Pulmonary artery endothelial cell (primary cell): ENCODE data around the gene THSD4. TPM values are rescaled to one million over a fixed set of nuclear protein-coding genes. Genes with fewer than 3 reads are reported as not detected.

Source experiments
- DNase-seq: peaks from one replicate; pipeline ENCODE4 v3.0.0-alpha.2; 2011; ENCODE audit warnings: low read depth, low spot score
- total RNA-seq: library from RNA; depleted of rRNA; stranded (reverse); fragments of >200 nt; gene quantifications from 2 replicates; pipeline ENCODE4 v1.2.3, GENCODE V29; 2014

The THSD4 gene
- total RNA-seq, 1 donor from 2014 or later: 35.2 TPM

DNA sequence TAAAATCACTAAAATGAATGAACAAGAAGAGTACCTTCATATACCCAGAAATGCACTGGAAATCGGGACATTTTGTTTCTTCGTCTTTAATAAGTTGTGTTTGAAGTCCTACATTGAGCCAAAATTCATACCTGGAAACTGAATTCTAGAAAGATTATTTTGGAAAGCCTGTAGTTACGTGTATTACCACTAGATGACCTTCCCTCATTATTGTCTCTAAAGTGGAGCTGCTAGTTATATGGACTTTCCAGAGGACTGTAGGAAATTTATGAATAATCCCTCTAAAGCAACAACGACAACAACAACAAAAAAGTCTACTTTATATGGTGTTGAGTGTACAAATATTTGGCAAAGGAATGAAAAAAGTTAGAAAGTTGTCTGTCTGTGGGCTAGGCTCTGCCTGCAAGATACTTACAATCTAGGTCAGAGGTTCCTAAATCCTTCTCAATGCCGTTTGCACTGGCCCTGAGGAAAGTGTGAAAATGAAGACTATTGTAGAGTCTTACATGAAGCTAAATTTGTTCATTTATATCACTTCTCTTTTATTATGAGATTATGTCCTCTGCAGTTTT lies 460.3 kb downstream of the THSD4 start:
- DNase-seq: no peak

DNA sequence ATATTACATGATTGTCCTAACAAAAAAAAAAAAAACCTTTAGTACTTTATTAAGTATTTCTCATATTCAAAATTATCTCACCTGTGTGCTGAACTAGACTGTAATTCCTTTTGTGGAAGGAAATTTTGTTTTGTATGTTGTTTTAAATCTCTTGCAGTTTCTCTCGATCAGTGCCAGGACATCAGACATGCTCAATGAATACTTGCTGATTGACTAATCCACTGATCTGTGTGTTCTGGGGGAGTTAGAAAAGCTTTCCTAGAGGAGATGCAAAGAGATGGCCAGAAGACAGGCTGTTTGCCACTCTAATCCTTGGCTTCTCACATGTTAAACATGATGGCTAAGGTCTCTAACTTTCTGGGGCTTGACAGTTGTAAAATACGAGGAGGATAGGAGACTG lies 461.8 kb downstream of the THSD4 start:
- no peak for DNase-seq

DNA sequence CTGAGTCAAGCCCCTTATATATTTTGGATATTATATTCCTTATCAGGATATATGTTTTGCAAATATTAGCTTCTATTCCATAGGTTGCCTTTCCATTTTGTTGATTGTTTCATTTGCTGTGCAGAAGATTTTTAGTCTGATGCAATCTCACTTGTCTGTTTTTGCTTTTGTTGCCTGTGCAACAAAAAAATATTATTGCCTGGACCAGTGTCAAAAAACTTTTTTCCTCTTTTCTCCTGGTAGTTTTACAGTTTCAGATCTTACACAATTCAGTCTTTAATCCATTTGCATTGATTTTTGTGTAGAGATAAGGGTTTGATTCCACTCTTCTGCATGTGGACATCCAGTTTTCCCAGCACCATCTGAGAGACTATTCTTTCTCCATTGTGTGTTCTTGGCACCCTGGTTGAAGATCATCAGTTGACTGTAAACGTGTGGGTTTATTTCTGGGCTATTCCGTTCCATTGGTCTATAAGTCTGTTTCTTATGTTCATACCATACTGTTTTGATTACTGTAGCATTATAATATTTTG lies 466.2 kb downstream of the THSD4 start:
- no peak for DNase-seq

DNA sequence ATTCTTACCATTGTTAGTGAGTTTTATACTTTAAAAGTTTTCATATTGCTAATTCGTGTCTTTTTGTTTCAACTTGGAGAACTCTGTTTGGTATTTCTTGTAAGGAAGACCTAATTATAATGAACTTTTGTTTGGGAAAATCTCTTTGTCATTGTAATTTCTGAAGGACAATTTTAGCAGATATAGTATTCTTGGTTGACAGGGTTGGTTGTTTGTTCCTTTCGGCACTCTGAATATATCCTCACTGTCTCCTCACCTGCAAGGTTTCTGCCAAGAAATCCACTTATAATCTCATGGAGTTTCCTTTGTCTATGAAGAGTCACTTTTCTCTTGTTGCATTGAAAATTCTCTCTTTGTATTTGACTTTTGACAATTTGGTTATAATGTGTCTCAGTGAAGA lies 469.9 kb downstream of the THSD4 start:
- DNase-seq: no peak

DNA sequence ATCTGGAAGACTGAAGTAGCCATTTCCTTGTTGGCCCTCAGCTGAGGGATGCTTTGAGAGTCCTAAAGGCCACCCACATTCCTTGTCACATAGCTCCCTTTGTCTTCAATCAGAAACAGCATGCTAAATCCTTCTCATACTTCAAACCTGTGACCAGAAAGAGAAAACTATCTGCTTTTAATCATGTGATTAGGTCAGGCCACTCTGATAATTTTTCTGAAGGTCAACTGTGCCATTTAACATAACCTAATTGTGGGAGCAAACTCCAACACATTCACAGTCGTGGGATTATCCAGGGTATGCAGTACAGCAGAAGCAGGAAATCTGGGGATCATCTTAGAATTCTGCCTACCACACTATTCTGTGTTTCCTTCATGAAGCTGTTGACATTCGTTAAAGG lies 471.2 kb downstream of the THSD4 start:
- no peak for DNase-seq

DNA sequence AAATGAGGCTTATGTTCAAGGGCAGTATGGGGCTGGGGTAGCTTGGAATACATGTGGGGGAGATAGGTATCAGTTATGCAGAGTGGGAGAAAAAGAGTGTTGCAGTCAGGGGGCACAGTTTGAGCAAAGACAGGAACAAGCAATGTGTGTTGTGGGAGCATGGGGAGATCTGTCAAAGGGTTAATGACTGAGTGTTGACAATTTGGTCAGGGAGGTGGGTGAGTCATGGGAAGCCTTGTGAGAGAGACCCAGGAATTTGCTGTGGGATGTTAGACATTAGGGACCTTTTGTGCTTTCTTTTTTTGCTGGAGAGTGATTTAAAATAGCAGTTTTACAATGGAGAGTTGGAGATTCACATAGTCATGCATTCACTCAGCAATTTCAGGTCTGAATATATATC lies 473.5 kb downstream of the THSD4 start:
- DNase-seq: no peak

DNA sequence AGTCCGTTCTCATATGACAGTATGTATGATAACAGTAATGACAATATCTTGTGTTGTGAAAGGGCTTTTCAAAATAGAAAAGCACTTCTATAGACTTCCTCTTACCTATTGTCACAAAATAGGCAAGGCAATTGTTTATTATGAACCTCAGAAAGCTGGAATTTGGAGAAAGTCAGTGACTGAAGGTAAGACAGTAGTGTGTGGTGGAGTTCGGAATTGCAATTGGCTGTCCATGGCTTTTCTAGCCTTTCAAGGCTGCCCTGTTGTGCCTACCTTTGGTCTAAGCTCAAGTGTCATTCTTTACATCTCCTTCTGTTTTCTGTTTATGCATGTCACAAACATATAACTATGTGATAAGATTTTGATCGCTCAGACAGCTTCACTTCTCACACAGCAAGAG lies 475.8 kb downstream of the THSD4 start:
- no peak for DNase-seq

DNA sequence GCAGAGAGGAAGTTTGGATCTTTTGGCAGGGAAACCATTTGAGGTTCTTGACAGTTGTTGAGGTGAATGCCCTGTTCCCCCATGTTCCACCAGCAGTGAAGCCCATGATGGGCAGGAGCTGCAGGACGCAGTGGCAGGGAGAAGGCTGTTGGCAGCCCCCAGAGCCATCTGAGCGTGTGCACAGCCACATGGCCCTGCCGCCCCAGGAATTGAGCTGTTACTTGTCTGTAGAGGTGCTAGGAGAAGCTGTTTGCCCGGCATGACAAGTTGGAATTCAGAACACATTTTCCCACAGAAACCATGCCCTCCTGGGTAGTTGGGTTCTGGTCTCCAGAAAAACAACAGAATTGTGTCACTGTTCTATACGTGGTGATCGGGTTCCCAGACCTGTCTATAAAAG lies 476.9 kb downstream of the THSD4 start:
- DNase-seq: no peak

DNA sequence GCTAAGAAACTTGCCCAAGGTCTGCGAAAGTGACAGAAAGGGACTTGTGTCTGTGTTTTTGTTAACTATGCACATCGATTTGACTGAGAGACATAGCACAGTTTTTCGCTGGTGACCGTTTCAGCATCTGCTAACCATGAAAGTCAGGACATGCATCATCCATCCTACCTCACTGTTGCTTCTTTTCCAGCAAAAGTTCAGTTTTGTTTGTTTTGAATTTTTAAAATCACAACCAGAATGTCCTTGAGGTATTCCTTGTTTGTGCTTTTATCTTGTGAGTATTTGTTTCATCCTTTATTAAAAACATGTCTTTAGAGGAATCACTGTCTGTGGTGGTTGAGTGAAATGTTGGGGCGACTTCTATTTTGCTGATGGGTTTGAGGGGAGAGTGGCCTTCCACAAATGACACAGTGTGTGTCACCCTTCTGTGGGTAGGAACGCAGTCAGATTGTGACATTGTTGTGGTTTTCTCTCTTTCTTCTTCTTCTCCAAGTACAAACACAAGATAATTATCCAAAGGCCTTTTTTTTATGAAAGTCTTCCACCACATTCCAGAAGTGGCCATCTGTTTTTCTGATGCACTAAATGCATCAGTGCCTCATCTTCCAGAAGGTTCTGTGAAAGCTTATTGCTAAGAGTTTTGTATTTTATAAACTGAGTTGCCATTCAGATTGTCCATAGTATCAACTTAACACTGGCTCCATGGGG lies 480.7 kb downstream of the THSD4 start:
- DNase-seq: no peak

DNA sequence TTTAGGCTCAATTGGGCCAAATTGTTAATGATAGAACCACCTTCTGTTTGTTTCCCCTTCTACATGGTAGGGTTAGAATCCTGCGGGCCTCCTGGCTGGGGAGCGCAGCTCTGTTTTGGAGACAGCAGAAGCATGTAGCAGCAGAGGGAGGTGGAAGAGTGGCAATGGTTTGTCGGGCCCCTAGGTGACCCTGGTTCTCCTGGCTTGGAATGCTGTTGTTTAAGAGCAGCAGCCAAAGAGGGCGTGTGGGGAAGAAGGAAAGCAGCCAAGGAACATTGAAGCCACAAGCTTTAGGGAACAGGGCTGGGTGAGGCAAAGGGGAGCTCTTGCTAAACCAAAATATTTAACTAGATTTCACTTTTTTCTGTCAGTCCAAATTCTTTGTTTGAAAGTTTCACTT lies 481.4 kb downstream of the THSD4 start:
- DNase-seq: no peak

DNA sequence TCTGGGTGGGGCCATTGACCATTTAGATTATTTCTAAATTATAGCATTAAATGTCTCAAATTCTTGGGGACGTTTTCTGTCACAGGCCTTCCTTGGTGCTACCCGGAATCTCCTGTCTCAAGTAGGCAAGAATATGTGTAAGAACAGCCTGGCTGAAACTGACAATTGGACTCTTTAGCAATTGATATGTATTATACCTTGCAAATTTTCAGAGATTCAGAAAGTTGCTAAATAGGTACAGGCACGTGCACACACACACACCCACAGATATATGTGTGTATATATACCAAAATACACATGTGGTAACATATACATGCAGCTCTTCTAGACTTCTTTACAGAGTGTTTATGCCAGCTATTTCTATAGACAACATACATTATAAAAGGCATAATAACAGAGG lies 481.9 kb downstream of the THSD4 start:
- DNase-seq: no peak

DNA sequence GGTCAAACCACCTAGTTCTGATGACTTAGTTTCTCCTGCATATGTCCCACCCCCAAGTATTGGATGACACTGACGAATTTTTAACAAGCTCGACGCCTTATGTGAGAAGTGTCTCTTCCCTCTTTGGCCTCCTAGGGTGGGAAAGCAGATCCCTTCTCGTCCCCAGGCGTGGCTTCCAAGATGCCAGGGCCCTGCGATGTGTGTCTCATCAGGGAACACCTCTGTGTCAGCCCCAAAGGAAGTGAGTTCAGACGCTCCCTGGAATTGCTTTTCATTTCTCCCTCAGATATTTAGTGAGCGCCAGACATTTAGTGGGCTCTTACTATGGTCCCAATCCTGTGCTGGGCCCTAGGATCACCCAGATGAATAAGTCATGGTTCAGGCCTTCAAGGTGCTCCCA lies 482.4 kb downstream of the THSD4 start:
- DNase-seq: no peak

DNA sequence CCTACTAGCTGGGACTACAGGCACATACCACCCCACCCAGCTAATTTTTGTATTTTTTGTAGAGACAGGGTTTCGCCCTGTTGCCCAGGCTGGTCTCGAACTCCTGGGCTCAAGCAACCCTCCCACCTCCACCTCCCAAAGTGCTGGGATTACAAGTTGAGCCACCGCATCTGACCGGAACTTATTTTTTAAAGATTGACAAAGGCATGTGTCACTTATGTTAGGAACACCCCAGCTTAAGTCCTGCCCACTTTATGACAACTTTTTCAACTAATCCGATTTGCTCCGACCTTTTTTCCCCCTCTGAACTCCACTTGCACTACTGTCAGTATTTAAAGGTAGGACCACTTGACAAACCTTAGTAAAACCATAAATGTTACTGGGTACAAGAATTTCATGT lies 483.5 kb downstream of the THSD4 start:
- no peak for DNase-seq

DNA sequence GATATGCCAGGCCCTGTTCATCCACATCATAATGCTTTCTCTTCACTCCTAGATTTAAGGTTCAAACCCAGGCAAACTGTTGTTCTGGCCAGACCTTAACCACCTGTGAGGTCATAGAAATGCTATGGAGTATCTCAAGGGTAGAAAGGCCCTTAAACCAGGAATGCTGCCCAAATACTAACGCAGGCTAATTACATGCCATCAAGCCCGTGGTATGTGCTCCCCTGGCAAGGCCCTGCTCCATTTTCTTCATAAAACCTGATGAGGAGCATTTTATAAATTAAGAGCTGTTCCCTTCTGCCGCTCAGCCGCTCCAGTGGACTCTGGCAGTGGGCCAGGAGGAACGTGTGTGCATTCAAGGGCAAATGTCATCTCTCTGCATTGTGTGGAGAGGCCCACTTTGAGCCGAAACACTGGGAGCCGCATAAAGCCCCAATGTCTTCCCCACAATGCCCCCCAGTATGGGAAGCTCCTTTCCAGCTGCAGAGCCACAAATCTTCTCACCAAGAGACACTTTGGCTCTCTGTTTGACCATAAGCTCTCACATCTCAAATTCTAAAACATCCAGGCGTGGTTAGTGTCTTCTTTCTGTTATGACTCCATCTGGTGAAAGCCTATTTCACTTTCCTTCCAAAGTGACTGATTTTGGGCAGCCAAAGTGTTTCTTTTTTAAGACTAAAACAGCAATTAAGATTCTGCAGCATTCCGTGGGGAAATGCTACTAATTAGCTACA lies 484.3 kb downstream of the THSD4 start:
- no peak for DNase-seq

DNA sequence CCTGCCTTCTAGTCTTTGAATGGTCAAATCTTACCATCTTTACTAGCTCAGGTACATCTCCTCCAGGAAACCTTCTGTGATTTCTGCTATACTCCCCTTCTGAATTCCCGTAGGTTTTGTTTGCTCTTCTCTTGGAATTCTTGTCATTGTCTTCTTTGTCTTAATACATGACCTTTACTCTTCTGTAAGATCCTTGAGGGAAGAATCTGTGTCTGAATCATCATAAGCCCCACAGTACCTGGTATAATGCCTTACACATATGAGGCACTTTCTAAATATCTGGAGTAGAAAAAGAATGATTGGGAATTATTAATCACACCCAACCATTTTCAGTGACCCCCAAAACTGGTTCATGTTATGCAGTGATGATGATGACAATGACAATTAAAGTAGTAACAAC lies 485.0 kb downstream of the THSD4 start:
- DNase-seq: no peak

DNA sequence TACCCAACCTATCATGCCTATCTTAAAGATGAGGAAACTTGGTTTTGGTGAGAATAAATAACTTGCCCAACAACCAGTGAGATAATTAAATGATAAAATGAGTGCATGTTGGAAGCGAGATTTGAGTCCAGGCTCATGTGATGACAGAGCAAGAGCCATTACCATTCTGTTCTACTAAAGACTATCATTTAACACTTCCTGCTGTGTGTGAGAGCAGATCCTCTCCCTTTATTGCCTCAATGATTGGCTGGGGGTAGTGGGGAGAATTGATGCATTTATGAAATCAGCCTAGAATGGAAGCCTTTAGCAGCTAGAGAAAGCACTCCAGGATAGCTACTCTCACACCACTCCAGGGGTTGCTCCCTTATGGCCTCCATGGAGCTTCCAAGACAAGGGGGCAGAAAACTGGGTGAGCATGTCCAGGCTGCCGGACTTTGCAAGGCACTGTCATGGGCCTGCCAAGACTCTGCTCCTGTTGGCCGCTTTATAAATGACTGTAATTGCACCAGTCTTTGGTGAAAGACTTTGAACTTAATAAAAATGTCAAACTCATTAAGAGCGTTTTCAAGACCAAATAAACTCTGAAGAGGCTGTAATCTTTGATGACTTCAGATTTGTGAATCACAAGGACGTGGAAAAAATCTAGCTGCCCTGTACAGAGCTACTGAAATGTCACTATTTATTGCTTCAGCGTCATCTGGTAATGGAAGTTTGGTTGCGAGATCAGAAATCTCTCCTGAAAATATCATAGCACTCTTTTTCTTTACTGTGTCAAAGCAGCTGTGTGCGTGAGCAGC lies 486.0 kb downstream of the THSD4 start:
- DNase-seq: no peak

DNA sequence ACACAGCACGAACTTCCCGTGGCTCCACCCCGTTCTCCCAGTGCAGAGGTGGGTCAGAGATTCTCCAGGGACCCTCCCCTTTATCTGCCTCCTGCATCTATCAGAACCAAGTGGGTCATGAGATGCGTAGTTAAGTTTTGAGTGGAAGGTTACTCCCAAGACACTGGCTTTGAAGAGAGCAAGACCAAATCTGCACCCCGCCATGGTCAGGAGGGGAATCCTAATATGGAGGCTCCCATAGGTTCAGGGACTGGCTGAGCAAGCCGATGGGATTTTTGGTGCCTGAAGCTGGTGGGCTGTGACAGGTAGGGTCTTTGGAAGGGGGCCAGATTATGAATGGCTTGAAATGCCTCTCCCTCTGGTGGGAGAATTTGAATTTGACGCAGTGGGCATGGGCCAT lies 488.1 kb downstream of the THSD4 start:
- DNase-seq: no peak

DNA sequence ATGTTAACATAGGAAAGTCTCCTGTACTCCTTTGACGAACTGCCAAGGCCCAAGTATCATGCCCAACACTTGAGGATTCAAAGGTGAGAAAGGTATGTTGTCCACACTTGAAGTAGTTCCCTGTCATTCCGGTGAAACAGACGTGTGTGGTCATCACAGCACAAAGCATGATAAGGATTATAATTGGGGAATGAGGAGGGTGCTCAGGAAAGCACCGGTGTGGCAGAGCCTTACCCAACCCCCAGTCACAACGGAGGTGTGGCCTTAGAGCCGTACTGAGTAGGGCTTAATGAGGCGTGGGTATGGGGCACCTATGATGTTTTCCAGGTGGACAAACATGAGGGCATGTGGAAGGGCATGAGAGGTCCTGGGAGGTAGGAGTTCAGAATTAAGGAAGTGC lies 492.1 kb downstream of the THSD4 start:
- DNase-seq: no peak

DNA sequence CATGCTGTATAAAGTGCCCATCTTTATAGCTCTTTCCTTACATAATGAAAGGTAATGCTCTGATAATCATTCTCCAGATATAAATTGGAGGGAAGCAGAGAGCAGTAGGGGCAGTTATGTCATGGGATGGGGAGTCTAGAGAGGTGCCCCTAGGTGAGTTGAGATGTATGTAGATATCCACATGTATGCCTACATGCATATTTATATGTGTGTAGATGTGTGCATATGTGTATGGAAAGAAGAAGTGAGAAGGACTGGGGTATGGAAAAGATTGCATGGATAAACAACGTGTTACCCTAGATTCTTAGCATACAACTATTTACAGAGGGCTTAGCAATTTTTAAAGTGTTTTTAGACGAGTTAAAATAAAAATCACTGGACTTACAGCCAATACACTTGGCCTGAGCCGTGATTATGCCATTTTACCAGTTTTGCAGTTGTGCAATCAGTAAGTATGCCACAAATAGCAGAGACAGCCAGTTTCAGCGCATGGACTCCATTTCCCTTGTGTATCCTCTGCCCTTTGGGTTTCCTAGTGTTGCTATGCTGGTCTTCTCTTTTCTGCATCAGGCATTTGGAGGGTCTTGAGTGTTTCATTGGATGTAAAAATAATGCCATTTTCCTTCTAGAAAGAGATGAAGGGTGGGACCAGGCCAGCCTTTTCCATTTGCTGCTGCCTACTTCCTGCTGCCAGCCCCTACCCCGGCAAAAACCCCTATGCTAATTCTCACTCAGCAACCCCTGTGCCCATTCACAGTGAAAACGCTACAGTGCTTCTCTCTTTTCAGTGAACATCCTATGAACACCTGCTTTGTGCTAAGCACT lies 495.7 kb downstream of the THSD4 start:
- DNase-seq: no peak

DNA sequence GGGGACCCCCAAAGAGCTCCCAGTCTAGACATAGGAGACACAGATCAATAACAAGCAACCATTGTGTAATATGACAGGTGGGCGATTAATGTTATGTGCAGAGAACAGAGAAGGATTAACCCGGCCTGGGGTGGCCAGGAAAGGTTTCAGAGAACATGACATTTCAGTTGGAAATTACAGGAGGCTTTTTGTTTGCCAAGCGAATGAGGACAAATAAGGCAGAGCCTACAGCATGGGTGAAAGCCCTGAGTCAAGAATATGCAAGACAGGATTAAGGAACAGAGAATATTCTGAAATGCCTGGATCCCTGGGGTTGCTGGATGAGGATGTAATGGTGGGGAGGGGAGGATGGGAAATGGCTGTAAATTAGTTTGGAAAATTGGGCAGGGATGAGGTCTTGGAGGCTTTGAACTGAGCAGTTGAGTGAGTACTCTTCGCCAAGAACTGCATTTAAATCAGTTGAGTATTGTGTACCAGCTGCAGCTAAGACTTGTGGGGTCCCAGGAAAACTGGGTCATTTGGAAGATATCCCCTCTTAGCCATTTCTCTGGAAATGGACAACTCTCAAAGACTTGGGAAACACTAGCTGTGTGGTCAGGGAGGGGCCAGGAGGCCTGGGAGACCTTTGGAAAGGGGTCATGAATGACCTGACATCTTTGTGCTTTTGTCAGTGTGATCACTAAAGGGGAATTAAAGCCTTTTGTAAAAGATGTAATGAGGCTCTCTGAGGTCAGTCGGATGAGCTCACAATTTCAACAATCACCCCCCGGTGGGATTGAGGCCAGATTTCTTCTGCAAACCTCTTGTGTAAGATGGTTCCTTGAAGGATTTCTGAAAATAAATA lies 496.5 kb downstream of the THSD4 start:
- no peak for DNase-seq
